ENCODE measurements around the gene MYLK3.

The MYLK3 gene

GRCh38 chr16:46730801-46731690, 17.1 kb downstream of the MYLK3 start:
- no peak for DNase-seq
- in situ Hi-C loops (cut with HindIII; ENCODE audit: low pct_ligation_motif_present, low pct_unique_long_range_greater_than_20kb, low sequenced_read_pairs) = no loop called here

DNA sequence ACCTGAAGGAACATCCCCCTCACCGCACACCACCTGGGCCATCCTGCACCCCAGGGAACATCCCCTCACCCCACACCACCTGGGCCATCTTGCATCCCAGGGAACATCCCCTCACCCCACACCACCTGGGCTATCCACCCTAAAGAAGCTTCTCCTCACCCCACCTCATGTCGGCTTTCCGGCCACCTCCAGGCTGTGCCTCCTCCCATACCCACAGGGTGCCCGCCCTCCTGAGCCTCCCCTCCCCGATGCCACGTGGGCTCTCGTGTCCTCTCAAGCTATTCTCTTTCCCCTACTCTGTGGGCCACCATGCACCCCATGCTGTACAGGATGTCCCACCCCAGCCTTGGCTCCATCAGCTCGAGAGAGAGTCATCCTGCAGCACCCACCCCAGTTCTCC, 18.0 kb downstream of the MYLK3 start:
- DNase-seq = no peak

GRCh38 chr16:46729326-46729995, 18.7 kb downstream of the MYLK3 start:
- in situ Hi-C loops (cut with HindIII; ENCODE audit: low pct_ligation_motif_present, low pct_unique_long_range_greater_than_20kb, low sequenced_read_pairs) = no loop called here
- DNase-seq = no peak

More for the DNA sequence above, 18.0 kb downstream of the MYLK3 start:
- in situ Hi-C loops (cut with HindIII; ENCODE audit: low pct_ligation_motif_present, low pct_unique_long_range_greater_than_20kb, low sequenced_read_pairs) = no loop called here

- DNase-seq = no peak
- in situ Hi-C loops (cut with HindIII; ENCODE audit: low pct_ligation_motif_present, low pct_unique_long_range_greater_than_20kb, low sequenced_read_pairs) = no loop called here
These were observed 19.3 kb downstream of the MYLK3 start for GRCh38 chr16:46728806-46729205.

DNA sequence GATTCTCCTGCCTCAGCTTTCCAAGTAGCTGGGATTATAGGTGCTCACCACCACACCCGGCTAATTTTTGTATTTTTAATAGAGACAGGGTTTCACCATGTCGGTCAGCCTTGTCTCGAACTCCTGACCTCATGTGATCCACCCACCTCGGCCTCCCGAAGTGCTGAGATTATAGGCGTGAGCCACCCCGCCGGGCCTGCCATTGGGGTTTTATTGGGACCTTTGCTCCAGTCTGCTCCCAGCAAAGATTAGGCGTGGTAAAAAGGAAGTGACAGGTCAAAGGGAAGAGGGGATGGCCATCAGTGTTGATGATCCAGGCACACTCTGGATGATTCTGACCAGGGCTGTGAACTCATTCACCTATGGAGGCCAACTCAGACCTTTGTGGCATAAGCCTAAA, 20.5 kb downstream of the MYLK3 start:
- no peak for DNase-seq
- in situ Hi-C loops (cut with HindIII; ENCODE audit: low pct_ligation_motif_present, low pct_unique_long_range_greater_than_20kb, low sequenced_read_pairs) = no loop called here

GRCh38 chr16:46727184-46727583, 21.0 kb downstream of the MYLK3 start:
- no peak for DNase-seq
- in situ Hi-C loops (cut with HindIII; ENCODE audit: low pct_ligation_motif_present, low pct_unique_long_range_greater_than_20kb, low sequenced_read_pairs) = no loop called here

DNA sequence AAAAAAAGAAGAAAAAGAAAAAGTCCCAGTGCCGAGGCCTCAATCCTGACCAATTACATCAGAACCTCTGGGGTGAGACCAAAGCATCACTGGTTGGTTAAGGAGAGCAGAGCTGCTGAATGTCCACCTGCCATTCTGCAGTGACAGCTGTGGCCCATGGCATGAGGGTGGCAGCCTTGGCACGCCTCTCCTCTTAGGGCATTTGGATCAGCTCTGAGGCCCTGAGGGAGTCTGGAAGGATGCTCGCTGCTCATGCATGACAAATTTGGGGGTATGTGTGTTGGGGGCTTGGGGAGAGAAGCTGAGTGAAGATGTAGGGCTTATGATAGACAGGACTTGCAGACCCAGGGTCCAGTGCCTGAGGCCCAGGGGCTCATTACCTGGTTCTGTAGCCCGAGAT, 26.3 kb downstream of the MYLK3 start:
- in situ Hi-C loops (cut with HindIII; ENCODE audit: low pct_ligation_motif_present, low pct_unique_long_range_greater_than_20kb, low sequenced_read_pairs) = no loop called here

GRCh38 chr16:46720619-46721018, 27.5 kb downstream of the MYLK3 start:
- in situ Hi-C loops (cut with HindIII; ENCODE audit: low pct_ligation_motif_present, low pct_unique_long_range_greater_than_20kb, low sequenced_read_pairs) = no loop called here

More for the DNA sequence above, 26.3 kb downstream of the MYLK3 start:
- no peak for DNase-seq

GRCh38 chr16:46719528-46719927, 28.6 kb downstream of the MYLK3 start:
- in situ Hi-C loops (cut with HindIII; ENCODE audit: low pct_ligation_motif_present, low pct_unique_long_range_greater_than_20kb, low sequenced_read_pairs) = no loop called here
- DNase-seq = no peak

More at GRCh38 chr16:46720619-46721018, 27.5 kb downstream of the MYLK3 start:
- no peak for DNase-seq

- in situ Hi-C loops (cut with HindIII; ENCODE audit: low pct_ligation_motif_present, low pct_unique_long_range_greater_than_20kb, low sequenced_read_pairs) = no loop called here
- no peak for DNase-seq
These were observed 29.9 kb downstream of the MYLK3 start for GRCh38 chr16:46718214-46718613.

GRCh38 chr16:46717692-46718091, 30.5 kb downstream of the MYLK3 start:
- in situ Hi-C loops (cut with HindIII; ENCODE audit: low pct_ligation_motif_present, low pct_unique_long_range_greater_than_20kb, low sequenced_read_pairs) = no loop called here
- DNase-seq = no peak

DNA sequence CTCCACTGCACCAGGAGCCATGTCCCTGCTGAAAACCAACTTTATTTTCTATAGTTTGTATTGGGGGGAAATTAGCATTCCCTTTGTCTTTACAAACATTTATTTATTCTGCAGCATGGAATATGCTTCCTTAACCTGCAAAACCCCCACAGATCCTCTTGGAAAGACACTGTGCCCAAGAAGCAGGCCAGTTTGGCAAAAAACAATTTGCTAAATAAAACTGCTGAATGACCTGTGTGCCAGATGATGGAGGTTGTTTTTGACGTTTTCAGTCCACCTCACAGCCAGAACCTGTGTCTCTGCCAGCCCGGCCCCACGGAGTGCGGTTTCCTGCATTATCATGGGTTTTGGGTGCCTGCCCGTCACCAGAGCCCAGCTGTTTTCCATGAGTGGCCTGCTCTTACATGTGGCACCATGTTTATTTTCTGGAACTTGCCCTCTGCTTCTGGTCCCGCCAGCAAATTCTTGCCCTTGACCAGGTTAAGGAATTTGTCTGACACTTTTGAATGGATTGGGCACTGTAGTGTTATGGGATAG, 32.3 kb downstream of the MYLK3 start:
- DNase-seq = no peak
- in situ Hi-C loops (cut with HindIII; ENCODE audit: low pct_ligation_motif_present, low pct_unique_long_range_greater_than_20kb, low sequenced_read_pairs) = no loop called here

GRCh38 chr16:46714797-46715591, 33.1 kb downstream of the MYLK3 start:
- no peak for DNase-seq
- in situ Hi-C loops (cut with HindIII; ENCODE audit: low pct_ligation_motif_present, low pct_unique_long_range_greater_than_20kb, low sequenced_read_pairs) = no loop called here

DNA sequence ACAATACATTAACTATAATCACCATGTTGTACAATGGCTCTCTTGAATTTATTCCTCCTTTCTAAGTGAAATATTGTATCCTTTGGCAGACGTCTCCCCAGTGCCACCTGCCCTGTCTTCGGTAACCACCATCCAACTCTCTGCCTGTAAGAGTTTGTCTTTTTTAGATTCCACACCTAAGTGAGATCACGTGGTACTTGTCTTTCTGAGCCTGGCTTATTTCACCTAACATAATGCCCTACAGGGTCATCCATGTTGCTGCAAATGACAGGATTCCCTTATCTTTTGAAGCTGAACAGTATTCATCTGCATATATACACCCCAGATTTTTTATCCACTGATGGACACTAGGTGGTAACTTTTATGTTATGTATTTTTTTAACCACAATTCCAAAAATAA, 34.5 kb downstream of the MYLK3 start:
- in situ Hi-C loops (cut with HindIII; ENCODE audit: low pct_ligation_motif_present, low pct_unique_long_range_greater_than_20kb, low sequenced_read_pairs) = no loop called here
- DNase-seq = no peak

DNA sequence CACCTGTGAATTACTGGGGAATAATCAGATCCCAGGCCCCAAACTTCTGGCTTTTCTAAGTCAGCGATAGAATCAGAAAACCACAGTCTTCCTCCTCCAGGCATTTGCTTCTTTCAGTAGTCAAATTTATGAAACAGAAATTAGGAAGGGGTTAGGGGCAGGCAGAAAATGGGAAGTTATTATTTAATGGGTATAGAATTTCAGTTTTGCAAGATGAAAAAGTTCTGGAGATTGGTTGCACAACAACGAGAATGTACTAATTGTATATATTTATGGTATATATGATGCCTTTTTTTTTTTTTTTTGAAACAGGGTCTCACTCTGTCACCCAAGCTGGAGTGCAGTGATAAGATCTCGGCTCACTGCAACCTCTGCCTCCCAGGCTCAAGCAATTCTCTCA, 35.2 kb downstream of the MYLK3 start:
- in situ Hi-C loops (cut with HindIII; ENCODE audit: low pct_ligation_motif_present, low pct_unique_long_range_greater_than_20kb, low sequenced_read_pairs) = no loop called here
- DNase-seq = no peak

DNA sequence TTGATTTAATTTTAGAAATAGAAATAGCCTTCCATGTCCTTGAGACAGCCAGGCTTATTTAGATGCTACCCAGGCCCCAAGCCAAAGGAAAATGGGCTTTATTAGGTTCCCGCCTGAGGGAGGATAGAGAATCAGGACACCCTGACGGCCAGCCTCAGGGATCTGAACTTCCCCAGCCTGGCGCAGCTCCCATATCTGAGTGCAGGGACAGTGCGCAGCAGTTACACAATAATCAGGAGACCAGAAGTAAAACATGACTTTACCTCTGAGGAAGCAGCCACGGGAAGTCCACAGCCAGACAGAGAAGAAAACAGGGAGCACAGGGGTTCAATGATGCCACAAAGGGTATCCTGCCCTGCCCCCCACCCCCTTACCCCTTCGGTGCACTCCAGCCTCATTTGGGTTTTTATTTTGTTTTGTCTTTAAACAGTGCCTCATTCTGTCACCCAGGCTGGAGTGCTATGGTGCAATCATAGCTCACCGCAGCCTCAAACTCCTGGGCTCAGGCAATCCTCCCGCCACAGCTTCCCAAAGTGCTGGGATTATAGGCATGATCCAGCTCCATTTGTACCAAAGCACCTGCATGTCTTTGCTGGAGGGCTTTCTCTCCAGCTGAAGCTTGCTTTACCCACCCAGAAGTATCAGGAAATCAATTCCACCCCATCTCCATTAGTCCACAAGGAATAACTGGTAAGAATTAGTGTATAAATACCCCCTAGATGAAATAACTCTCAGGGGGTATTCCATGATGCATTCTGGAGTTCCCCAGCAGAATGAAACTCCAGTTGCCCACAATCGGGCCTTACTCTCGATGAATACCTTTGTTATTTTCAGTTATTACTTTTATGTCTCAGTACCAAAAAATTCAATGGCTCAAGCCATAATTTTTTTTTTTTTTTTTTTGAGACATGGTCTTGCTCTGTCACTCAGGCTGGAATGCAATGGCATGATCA, 36.8 kb downstream of the MYLK3 start:
- DNase-seq = no peak
- in situ Hi-C loops (cut with HindIII; ENCODE audit: low pct_ligation_motif_present, low pct_unique_long_range_greater_than_20kb, low sequenced_read_pairs) = no loop called here

- in situ Hi-C loops (cut with HindIII; ENCODE audit: low pct_ligation_motif_present, low pct_unique_long_range_greater_than_20kb, low sequenced_read_pairs) = no loop called here
These were observed 38.6 kb downstream of the MYLK3 start for GRCh38 chr16:46709469-46710005.

DNA sequence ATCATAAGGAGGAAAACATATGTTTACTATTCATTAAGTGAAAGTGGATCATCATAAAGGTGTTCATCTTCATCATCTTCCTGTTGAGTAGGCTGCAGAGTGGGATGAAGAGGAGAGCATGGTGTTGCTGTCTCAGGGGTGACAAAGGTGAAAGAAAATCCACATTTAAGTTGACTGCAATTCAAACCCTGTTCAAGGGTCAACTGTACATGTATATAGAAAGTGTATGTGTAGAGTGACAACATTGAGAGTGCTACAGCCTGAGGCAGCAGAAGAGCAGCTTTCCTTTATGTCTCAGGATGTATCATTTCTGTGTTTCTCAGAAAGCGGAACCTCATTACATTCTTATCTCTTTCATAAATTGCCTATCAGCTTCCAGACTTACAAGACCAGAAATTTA, 41.5 kb downstream of the MYLK3 start:
- no peak for DNase-seq

More at GRCh38 chr16:46709469-46710005, 38.6 kb downstream of the MYLK3 start:
- DNase-seq = no peak

More for the DNA sequence above, 41.5 kb downstream of the MYLK3 start:
- in situ Hi-C loops (cut with HindIII; ENCODE audit: low pct_ligation_motif_present, low pct_unique_long_range_greater_than_20kb, low sequenced_read_pairs) = no loop called here
